ENCODE results near the gene CCNG2.

DNA sequence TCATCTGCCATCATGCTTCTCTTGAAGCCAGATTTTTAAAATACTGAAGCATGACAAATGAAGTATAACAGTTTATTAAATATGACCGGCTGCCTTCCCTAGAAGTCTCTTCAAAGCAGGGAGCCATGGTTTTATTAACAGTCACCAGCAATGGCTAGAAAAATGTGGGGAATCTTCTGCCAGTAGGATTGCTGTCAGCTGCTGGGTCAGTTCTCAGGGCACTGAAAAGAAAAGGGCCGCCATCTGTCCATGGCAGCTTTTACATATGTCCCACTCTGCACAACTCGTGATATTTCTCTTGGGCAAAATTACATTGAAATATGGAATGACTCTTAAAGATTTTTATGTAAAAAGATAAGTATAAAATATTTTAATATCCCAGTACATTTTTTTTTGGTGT is 2.8 kb downstream of the CCNG2 start:
- TF ChIP-seq CTCF (conservative IDR thresholded peaks at IDR 0.05; ENCODE audit: low read depth, low read length) (no peak), EZH2 (IDR thresholded peaks at IDR 0.05; ENCODE audit: borderline replicate concordance, low read depth, low read length, poor library complexity, severe bottlenecking) (no peak)
